GM12872 (cell line): Measurements from ENCODE around the gene NUDT13.

Experiments
- TF ChIP-seq, protein P1 (sequence below): IDR thresholded peaks from 3 replicates; pipeline ENCODE4 v1.5.1; 2011; ENCODE audit warnings: low read depth, mild to moderate bottlenecking, low read length, moderate library complexity; ENCODE audit not compliant: insufficient read depth

NUDT13 gene

DNA sequence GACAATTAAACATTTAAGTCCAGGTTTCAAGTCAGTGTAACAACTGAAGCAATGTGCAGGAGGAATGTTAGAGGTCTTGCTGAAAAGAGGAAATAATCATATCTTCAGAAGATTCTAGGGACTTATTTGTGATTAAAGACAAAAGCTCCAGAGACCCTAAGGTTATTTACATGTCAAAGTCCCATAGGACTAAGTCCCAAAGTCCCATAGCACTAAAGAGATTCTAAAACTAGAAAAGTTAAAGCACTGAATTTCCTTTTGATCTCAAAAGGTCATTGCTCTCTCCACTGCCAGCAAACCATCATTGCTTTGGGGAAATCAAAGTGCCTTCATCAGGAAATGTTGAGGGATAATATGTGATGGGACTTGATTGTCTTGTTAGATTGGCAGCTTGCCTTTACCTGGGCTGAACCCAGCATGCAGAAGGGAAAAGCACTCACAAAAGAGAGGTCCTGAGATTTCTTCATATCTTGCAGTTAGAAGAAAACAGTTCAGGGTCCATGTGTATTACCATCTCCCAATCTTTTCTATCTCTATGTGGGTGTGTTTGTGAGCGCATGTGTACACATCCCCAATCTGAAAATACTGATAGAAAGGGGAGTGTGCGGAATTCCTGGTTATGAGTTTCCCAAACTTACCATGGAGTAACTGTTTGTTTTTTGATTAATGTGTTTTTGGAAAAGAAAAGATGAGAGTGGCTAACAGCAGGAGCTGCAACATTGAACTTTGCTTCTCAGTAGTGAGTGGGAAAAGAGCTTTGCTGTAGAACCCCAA lies 21.8 kb downstream of the NUDT13 start:
- TF ChIP-seq, protein P1, sequence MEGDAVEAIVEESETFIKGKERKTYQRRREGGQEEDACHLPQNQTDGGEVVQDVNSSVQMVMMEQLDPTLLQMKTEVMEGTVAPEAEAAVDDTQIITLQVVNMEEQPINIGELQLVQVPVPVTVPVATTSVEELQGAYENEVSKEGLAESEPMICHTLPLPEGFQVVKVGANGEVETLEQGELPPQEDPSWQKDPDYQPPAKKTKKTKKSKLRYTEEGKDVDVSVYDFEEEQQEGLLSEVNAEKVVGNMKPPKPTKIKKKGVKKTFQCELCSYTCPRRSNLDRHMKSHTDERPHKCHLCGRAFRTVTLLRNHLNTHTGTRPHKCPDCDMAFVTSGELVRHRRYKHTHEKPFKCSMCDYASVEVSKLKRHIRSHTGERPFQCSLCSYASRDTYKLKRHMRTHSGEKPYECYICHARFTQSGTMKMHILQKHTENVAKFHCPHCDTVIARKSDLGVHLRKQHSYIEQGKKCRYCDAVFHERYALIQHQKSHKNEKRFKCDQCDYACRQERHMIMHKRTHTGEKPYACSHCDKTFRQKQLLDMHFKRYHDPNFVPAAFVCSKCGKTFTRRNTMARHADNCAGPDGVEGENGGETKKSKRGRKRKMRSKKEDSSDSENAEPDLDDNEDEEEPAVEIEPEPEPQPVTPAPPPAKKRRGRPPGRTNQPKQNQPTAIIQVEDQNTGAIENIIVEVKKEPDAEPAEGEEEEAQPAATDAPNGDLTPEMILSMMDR: no peak

DNA sequence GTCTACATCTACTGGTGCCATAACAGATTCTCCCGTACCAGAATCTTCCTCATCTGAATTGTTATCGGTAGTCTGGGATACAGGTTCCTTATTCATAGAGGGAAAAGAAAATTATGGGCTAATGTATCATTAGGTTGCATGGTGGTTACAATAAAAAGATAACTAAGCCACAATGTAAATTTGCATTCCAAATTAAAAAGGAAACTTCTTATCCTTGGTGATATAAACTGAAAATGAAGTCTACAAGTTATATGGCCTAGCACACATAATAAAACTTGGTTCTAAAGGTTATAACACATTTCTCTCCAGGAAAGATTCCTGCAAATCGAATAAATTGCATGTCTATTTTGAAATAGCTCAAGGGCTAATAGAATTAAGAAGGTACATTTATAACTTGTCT lies 24.5 kb downstream of the NUDT13 start:
- TF ChIP-seq, protein P1: no peak

DNA sequence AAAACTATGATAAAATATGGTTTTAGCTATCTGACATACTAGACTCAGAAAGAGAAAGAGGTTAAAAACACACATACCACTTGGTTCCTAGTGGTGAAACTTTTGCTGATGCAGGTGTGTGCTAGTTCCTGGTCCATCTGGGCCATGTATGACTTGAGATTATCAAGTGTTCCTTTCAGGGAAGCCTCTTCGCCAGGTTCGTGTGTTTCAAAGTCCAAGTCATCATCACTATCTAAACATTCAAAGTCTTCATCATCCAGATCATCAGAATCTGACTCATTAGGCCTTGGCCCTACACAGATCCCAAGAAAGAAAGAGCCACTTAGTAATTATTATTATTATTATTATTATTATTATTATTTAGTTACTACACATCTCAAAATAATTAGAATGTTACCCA lies 26.4 kb downstream of the NUDT13 start:
- TF ChIP-seq, protein P1: no peak

DNA sequence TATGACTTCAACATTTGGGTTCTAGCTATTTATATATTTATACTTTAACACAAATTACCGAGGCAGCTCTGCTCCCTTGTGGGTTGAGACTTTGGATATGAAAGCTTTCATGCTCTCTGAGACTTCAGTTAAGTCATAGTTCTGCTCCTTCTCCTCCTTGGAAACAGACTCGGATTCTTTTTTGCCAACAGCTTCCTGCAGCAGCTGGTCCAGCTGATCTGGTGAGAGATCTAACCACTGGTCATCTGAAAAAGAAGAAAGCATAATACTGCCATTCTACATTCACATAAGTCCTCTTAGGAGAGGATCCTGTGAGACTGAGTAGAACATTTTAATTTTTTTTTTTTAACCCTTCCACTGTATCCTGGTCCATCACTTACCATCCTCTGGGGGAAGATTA lies 29.0 kb downstream of the NUDT13 start:
- TF ChIP-seq, protein P1: no peak

DNA sequence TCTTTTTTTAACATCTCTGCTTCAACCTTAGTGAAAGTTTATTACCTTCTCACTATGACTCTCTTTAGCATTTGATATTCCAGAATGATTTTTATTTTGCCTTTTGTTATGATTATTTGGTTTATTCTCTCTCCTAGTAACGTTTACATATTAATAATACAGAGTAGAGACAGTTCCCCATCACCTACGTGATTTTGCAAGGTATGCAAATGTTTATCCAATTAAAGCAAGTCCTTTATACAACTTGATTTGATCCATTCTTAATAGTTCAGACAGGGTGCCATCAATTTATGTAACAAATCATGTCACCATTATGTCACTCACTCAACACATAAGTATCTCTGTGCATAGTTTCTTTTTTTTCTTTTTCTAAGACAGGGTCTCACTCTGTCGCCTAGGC lies 31.3 kb downstream of the NUDT13 start:
- TF ChIP-seq, protein P1: no peak

DNA sequence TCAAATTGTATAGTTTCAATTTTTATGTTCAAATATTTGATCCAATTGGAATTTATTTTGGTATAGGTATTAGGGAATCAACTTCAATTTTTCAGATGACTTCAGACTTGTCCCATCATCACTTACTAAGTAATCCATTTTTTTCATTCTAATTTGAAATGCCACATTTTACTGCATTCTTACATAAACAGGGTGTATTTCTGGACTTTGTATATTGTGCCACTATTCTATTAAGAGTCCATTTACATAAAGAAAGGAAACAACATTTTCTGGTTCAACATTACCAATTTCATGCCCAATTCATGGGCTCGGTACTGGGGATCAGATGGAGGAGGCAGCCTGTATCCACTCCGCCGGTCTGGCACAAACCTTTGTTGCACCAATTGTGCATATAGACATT lies 41.8 kb downstream of the NUDT13 start:
- TF ChIP-seq, protein P1: no peak

DNA sequence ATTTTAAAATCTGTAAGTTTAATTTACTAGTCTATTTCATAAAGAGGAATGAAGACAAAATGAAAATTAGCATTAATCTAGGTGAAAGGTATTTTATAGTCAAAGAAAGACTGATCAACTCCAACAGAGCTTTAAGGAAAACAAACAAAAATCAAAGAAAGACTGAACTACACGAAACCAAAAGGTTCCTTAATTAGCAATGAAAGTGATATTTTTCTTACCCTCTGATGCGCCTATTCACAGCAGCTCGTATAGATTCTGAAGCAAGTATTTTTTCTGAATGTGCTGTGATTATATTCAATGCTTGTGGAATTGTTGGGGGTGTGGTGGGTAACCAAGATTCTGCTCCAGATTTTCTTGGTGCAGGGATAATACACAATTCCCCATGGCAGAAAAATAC lies 45.8 kb downstream of the NUDT13 start:
- TF ChIP-seq, protein P1: no peak
